SK-N-MC (cell line): ENCODE measurements around the gene AQR.

Experiments used
- DNase-seq: peaks from one replicate; pipeline ENCODE4 v3.0.0-alpha.2; 2011; ENCODE audit warnings: low read depth, low spot score
- H3K27ac ChIP-seq: fragments of 200-600 bp; sonication (generic); 2 replicates; pipeline ENCODE4 v1.5.1; 2016; ENCODE audit warnings: mixed run types
- H3K36me3 ChIP-seq: fragments of 200-600 bp; sonication (generic); 2 replicates; pipeline ENCODE4 v1.6.1; 2017; ENCODE audit warnings: antibody characterized with exemption, low read length, mixed read lengths; ENCODE audit not compliant: insufficient read depth
- H3K4me3 ChIP-seq: fragments of 200-600 bp; sonication (generic); 2 replicates; pipeline ENCODE4 v1.5.1; 2016
- H3K9ac ChIP-seq: fragments of 200-600 bp; sonication (generic); 2 replicates; pipeline ENCODE4 v1.8.0; 2017; ENCODE audit warnings: mixed run types, mixed read lengths; ENCODE audit not compliant: insufficient read length
- H3K9me3 ChIP-seq: fragments of 200-600 bp; sonication (generic); 2 replicates; pipeline ENCODE4 v1.6.1; 2017; ENCODE audit warnings: low read depth, mild to moderate bottlenecking, antibody characterized with exemption, low read length, moderate library complexity, mixed read lengths
- EZH2 ChIP-seq: fragments of 200-600 bp; sonication (generic); IDR thresholded peaks from one replicate; pipeline ENCODE4 v1.6.1; 2017; ENCODE audit warnings: antibody characterized with exemption
- FOXP2 ChIP-seq: optimal IDR thresholded peaks from 2 replicates; pipeline ENCODE3; 2011; ENCODE audit warnings: mild to moderate bottlenecking, moderate library complexity; ENCODE audit not compliant: insufficient read depth; ENCODE audit errors: extremely low read length, control extremely low read depth
- POLR2AphosphoS5 ChIP-seq: IDR thresholded peaks from 2 replicates; pipeline ENCODE4 v1.6.1; 2012; ENCODE audit warnings: mild to moderate bottlenecking, low read depth, low read length, borderline replicate concordance

The AQR gene

DNA sequence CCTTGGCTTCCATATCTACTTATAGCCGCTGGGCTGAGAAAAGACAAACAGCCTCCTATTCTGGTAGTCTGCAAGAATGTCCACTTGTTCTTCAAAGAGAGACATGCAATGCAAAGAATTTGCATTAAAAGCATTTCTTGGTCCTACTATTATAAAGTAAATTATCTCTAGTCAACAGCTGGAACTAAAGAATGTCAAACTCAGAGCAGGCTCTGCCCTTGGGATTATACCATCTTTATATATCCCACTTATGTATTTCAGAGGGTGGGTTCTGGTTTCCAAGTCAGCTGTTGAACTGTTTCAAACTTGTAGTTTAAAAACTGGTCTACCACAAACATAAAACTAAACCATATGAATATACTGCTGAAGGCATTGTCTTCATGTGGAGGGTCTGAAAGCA is 167.2 kb downstream of the AQR start:
- DNase-seq, result no peak
- Histone ChIP-seq H3K36me3 (no peaks in the 10 kb centered on the region), H3K4me3 (no peak overlapping the region), H3K27ac (no peak overlapping the region), H3K9ac (no peak overlapping the region), H3K9me3 (no peaks in the 10 kb centered on the region)
- no peak for TF ChIP-seq POLR2AphosphoS5
- no peak for TF ChIP-seq FOXP2
- no peak for TF ChIP-seq EZH2
